Panc1 (cell line): ENCODE measurements around the gene FAHD1. TPM values are rescaled to one million over a fixed set of nuclear protein-coding genes. Genes with fewer than 3 reads are reported as not detected.

Experiments
- ATAC-seq: fragments of 200-7000 bp; cut with Tn5 transposase; 2 replicates; pipeline ENCODE4 v1.9.1; 2020; ENCODE audit warnings: mild to moderate bottlenecking, moderate library complexity
- BruUV-seq: library from RNA; stranded (reverse); fragments of 400-500 nt; replicated peaks from 2 replicates; lab custom pipeline; 2021; lab: Mats Ljungman, UMichigan
- CTCF ChIA-PET: fragments of 300-600 bp; sonication (Branson Sonifier 250); formaldehyde crosslinking; loops from one replicate; lab custom pipeline; 2022; ENCODE audit warnings: antibody characterized with exemption; lab: Charles Lee
- POLR2A ChIA-PET: fragments of 300-600 bp; sonication (Branson Sonifier 250); formaldehyde crosslinking; loops from one replicate; lab custom pipeline; 2022; ENCODE audit warnings: antibody characterized with exemption; lab: Charles Lee
- DNase-seq: peaks from one replicate; pipeline ENCODE4 v3.0.0-alpha.2; 2010; ENCODE audit warnings: low read depth, low spot score
- H3K27ac ChIP-seq: 2 replicates; pipeline ENCODE4 v1.5.1; 2011; ENCODE audit warnings: mild to moderate bottlenecking, low read length, inconsistent platforms
- H3K27me3 ChIP-seq: fragments of 200-500 bp; sonication (Bioruptor generic); 2 replicates; pipeline ENCODE4 v1.6.0; 2014; ENCODE audit warnings: low read length, inconsistent platforms; ENCODE audit not compliant: control insufficient read depth, insufficient read depth
- H3K36me3 ChIP-seq: fragments of 200-500 bp; sonication (Bioruptor generic); 2 replicates; pipeline ENCODE4 v1.5.1; 2014; ENCODE audit warnings: inconsistent platforms, mild to moderate bottlenecking, low read length, moderate library complexity; ENCODE audit not compliant: control insufficient read depth, insufficient read depth
- H3K4me1 ChIP-seq: 2 replicates; pipeline ENCODE4 v1.5.1; 2011; ENCODE audit warnings: inconsistent platforms, mild to moderate bottlenecking, low read length, moderate library complexity; ENCODE audit not compliant: control insufficient read depth, insufficient read depth
- H3K4me3 ChIP-seq, 2 experiments: 2 replicates each; pipeline ENCODE4 v1.5.1; 2011 to 2012; ENCODE audit warnings: low read depth in 2 of 2, low read length in 2 of 2, mild to moderate bottlenecking in 2 of 2, inconsistent platforms in 1 of 2, moderate library complexity in 1 of 2
- H3K9me3 ChIP-seq: fragments of 200-500 bp; sonication (Bioruptor generic); 2 replicates; pipeline ENCODE4 v1.5.1; 2014; ENCODE audit warnings: low read depth, mild to moderate bottlenecking, inconsistent platforms, low read length, moderate library complexity; ENCODE audit not compliant: control insufficient read depth, insufficient read depth
- CTCF ChIP-seq: fragments of 450-650 bp; IDR thresholded peaks from 2 replicates; pipeline ENCODE4 v1.5.1; 2017; ENCODE audit warnings: mild to moderate bottlenecking
- POLR2AphosphoS5 ChIP-seq: IDR thresholded peaks from 2 replicates; pipeline ENCODE4 v1.6.1; 2012; ENCODE audit warnings: mild to moderate bottlenecking, low read depth, low read length, moderate library complexity
- SIN3A ChIP-seq: IDR thresholded peaks from 2 replicates; pipeline ENCODE4 v1.6.1; 2012; ENCODE audit warnings: low read depth, mild to moderate bottlenecking, low read length, moderate library complexity, borderline replicate concordance; ENCODE audit not compliant: insufficient read depth
- TCF7L2 ChIP-seq: IDR thresholded peaks from 2 replicates; pipeline ENCODE4 v1.6.1; 2011; ENCODE audit warnings: mild to moderate bottlenecking, low read depth, low read length, inconsistent platforms
- in situ Hi-C: cut with HindIII; loops from 2 replicates; pipeline ENCODE4 v1.10.0; 2016; ENCODE audit warnings: low sequenced_read_pairs, low pct_unique_long_range_greater_than_20kb
- intact Hi-C: fragments of 100-400 bp; cut with micrococcal nuclease; formaldehyde crosslinking; loops from one replicate; pipeline ENCODE4 v1.10.0; 2022; ENCODE audit not compliant: unreplicated experiment
- total RNA-seq: library from RNA; stranded (reverse); gene quantifications from one replicate; pipeline ENCODE4 v1.2.1, GENCODE V29; 2021; ENCODE audit not compliant: unreplicated experiment
- TF ChIP-seq, protein P1 (sequence below), 2 experiments: IDR thresholded peaks; 2 replicates each; pipeline ENCODE4 v1.6.1; 2011 to 2012; ENCODE audit warnings: low read depth in 2 of 2, control low read depth in 1 of 2, low read length in 1 of 2, mild to moderate bottlenecking in 1 of 2, moderate library complexity in 1 of 2; ENCODE audit not compliant: insufficient read depth in 1 of 2

FAHD1 gene
- total RNA-seq, 1 experiment from 2014 or later, result 34.6 TPM

DNA sequence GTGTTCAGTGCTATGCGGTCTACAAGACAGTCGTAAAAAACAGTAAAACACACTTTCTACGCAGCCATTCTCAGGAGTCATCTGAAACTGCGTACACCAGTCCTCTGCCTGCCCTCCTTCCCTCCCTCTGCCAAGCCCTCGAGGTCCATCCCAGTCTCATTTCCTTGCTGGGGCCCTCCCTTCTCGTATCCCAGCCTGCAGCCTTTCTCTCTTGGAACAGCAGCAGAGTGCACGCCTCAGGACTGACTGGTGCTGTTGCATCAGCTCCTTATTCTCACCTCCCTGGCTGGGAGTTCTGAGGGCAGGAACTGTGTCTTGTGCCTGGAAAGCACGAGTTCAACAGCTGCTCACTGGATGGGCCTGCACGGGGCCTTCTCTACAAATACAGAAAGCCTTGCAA lies 12.5 kb downstream of the FAHD1 start:
- CTCF ChIA-PET, result interaction anchor here (0.6 kb wide), 1 partner anchor 18 kb away, joined by 6 read pairs; no protein-coding TSS in a partner anchor
- POLR2A ChIA-PET, result no interaction called here
- Histone ChIP-seq H3K36me3 (no peaks in the 10 kb centered on the region), H3K4me1 (peaks cover 9% of the 10 kb centered on the region), H3K9me3 (no peaks in the 10 kb centered on the region), H3K27ac (peak overlapping the region; percentile 20; the same call in 1 of the 2 replicates), H3K4me3 (no peak overlapping the region), H3K27me3 (no peaks in the 10 kb centered on the region)
- TF ChIP-seq SIN3A (no peak), POLR2AphosphoS5 (no peak), CTCF (no peak), TCF7L2 (no peak)
- TF ChIP-seq, protein P1, sequence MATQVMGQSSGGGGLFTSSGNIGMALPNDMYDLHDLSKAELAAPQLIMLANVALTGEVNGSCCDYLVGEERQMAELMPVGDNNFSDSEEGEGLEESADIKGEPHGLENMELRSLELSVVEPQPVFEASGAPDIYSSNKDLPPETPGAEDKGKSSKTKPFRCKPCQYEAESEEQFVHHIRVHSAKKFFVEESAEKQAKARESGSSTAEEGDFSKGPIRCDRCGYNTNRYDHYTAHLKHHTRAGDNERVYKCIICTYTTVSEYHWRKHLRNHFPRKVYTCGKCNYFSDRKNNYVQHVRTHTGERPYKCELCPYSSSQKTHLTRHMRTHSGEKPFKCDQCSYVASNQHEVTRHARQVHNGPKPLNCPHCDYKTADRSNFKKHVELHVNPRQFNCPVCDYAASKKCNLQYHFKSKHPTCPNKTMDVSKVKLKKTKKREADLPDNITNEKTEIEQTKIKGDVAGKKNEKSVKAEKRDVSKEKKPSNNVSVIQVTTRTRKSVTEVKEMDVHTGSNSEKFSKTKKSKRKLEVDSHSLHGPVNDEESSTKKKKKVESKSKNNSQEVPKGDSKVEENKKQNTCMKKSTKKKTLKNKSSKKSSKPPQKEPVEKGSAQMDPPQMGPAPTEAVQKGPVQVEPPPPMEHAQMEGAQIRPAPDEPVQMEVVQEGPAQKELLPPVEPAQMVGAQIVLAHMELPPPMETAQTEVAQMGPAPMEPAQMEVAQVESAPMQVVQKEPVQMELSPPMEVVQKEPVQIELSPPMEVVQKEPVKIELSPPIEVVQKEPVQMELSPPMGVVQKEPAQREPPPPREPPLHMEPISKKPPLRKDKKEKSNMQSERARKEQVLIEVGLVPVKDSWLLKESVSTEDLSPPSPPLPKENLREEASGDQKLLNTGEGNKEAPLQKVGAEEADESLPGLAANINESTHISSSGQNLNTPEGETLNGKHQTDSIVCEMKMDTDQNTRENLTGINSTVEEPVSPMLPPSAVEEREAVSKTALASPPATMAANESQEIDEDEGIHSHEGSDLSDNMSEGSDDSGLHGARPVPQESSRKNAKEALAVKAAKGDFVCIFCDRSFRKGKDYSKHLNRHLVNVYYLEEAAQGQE (IDR thresholded peaks at IDR 0.05; ENCODE audit: insufficient read depth in 1 of 2, low read depth in 2 of 2, low read length in 1 of 2), result no peak
- no TSS peak for BruUV-seq
- in situ Hi-C loops, result no loop called here
- ATAC-seq, result peak; percentile 79
- DNase-seq, result no peak
- intact Hi-C loops, result no loop called here

DNA sequence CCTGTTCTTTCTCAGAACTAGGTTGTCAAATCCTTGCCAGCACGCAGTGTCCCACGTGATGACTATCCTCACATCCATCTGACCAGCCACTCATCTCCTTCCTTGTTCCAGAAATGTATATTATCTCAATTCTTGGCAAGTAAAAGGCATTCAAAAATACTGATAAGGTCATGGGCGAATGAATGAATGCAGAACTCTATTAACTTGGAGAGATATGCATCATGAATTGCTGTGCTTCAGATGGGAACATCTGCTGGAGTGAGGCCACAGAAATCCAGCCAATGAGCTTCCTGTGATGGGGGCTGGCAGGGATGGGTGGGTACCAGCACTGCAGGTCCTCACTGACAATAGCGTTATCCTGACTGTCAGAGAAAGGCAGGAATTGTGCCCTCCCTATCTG lies 19.0 kb downstream of the FAHD1 start:
- CTCF ChIA-PET, result no interaction called here
- no peak overlapping the region for H3K4me3 ChIP-seq
- in situ Hi-C loops (no loop called here), intact Hi-C loops (no loop called here)
- H3K27me3 ChIP-seq, result 0 out of 2 replicates have a peak, but pooled peaks cover 2% of the 10 kb centered on the region
- no peaks in the 10 kb centered on the region for H3K4me1 ChIP-seq
- no peak for TF ChIP-seq SIN3A
- no peak for TF ChIP-seq POLR2AphosphoS5
- no peak for TF ChIP-seq CTCF
- no peak for TF ChIP-seq TCF7L2
- TF ChIP-seq, protein P1 (IDR thresholded peaks at IDR 0.05; ENCODE audit: insufficient read depth in 1 of 2, low read depth in 2 of 2, low read length in 1 of 2), result no peak
- H3K36me3 ChIP-seq, result no peaks in the 10 kb centered on the region
- BruUV-seq, result no TSS peak
- H3K27ac ChIP-seq, result no peak overlapping the region
- DNase-seq, result no peak
- POLR2A ChIA-PET, result interaction anchor here (0.6 kb wide), 1 partner anchor 130 kb away, joined by 16 read pairs; no protein-coding TSS in a partner anchor
- no peak for ATAC-seq
- H3K9me3 ChIP-seq, result no peaks in the 10 kb centered on the region
